IPS-20b (cell line): ENCODE measurements around the gene FRMPD2.

Experiments
- H3K27ac ChIP-seq: one replicate; pipeline ENCODE4 v1.5.1; 2013; ENCODE audit warnings: low read length
- H3K27me3 ChIP-seq: 2 replicates; pipeline ENCODE4 v1.6.1; 2013; ENCODE audit warnings: mild to moderate bottlenecking, low read length, inconsistent platforms; ENCODE audit not compliant: insufficient read depth
- H3K36me3 ChIP-seq: 2 replicates; pipeline ENCODE4 v1.6.1; 2013; ENCODE audit warnings: low read depth, mild to moderate bottlenecking, inconsistent platforms, low read length, moderate library complexity; ENCODE audit not compliant: insufficient read depth
- H3K4me1 ChIP-seq: 2 replicates; pipeline ENCODE4 v1.6.1; 2013; ENCODE audit warnings: mild to moderate bottlenecking, control low read depth, inconsistent platforms, low read length, moderate library complexity; ENCODE audit not compliant: insufficient read depth
- H3K4me3 ChIP-seq: 2 replicates; pipeline ENCODE4 v1.5.1; 2013; ENCODE audit warnings: mild to moderate bottlenecking, low read length, inconsistent platforms
- H3K9ac ChIP-seq: 2 replicates; pipeline ENCODE4 v1.6.1; 2013; ENCODE audit warnings: low read depth, mild to moderate bottlenecking, inconsistent platforms, low read length, moderate library complexity
- H3K9me3 ChIP-seq: 2 replicates; pipeline ENCODE4 v1.6.1; 2013; ENCODE audit warnings: mild to moderate bottlenecking, low read depth, low read length, inconsistent platforms; ENCODE audit not compliant: insufficient read depth

FRMPD2 gene

GRCh38 chr10:48302515-48303476, 28.3 kb upstream of the FRMPD2 start:
- Histone ChIP-seq H3K9me3 (no peaks in the 10 kb centered on the region), H3K4me3 (no peak overlapping the region), H3K27me3 (peaks cover 17% of the 10 kb centered on the region), H3K36me3 (no peaks in the 10 kb centered on the region), H3K27ac (no peak overlapping the region), H3K4me1 (0 out of 2 replicates have a peak, but pooled peaks cover 3% of the 10 kb centered on the region), H3K9ac (no peak overlapping the region)

DNA sequence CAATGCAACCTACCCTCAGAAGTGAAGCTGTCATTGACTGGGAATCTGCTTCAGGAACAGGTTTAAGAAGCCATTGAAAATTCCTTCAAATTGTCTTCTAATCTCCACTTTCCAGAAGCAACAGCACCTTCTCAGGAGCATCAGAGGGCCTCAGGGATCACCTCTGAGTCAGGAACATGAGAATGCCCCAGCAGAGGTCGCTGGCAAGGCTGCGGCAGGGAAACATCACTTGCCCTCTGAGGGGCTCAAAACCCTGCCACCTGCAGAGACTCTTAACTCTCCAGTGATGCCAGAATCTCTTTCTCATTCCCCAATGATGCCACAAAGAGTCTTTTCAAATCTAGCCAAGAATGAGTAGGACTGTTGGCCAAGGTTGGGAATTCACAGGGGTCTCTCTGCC, 26.1 kb upstream of the FRMPD2 start:
- Histone ChIP-seq H3K36me3 (no peaks in the 10 kb centered on the region), H3K9ac (no peak overlapping the region), H3K9me3 (no peaks in the 10 kb centered on the region), H3K4me1 (no peaks in the 10 kb centered on the region), H3K27ac (no peak overlapping the region), H3K27me3 (peaks cover 14% of the 10 kb centered on the region), H3K4me3 (no peak overlapping the region)

DNA sequence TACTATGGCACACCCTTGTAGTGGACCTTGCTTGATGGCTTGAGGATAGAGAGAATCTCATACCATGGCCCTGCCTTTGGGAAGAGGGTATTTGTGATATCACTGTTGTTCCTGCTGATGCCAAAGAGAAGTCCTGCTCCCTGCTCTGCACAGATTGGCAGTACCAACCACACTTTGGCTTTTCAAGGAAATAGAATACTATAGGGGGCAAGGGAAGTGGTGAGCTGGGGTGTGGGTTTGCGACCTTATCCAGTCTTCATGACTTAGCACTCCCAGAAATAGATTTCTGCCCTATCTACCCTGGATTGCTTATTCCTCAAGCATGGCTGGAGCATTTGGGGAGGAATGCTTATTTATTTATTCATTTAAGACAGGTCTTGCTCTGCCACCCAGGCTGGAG, 25.2 kb upstream of the FRMPD2 start:
- Histone ChIP-seq H3K27me3 (peaks cover 5% of the 10 kb centered on the region), H3K9me3 (no peaks in the 10 kb centered on the region), H3K9ac (no peak overlapping the region), H3K27ac (no peak overlapping the region), H3K4me3 (no peak overlapping the region), H3K4me1 (no peaks in the 10 kb centered on the region), H3K36me3 (no peaks in the 10 kb centered on the region)

- Histone ChIP-seq H3K4me3 (no peak overlapping the region), H3K27me3 (no peaks in the 10 kb centered on the region), H3K4me1 (no peaks in the 10 kb centered on the region), H3K9ac (no peak overlapping the region), H3K27ac (no peak overlapping the region), H3K36me3 (no peaks in the 10 kb centered on the region), H3K9me3 (no peaks in the 10 kb centered on the region)
Measured at GRCh38 chr10:48299066-48299465, 24.6 kb upstream of the FRMPD2 start.

DNA sequence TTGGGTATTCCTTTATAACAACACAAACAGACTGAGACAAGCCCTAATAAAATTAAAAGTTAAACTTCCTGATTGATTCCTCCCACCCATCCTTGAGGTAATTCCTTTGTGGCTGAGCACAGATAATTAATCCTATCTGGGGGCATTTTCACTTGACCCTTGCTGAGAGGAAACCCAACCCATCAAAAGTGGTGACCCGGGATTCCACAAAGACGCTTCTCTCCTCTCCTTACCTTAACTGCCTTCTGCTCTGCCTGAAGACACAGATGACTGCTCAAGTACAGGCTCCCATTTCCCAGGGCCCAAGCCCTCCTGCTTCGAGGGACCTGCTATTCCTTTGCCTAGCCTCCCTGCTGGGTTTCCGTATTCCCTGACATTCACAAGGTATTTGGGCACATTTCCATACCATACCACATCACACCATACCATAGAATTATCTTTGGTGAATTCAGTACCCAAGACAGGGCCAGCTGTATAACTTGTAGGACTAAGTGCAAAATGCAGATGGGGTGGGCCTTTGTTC, 22.1 kb upstream of the FRMPD2 start:
- Histone ChIP-seq H3K27ac (no peak overlapping the region), H3K4me3 (no peak overlapping the region), H3K4me1 (no peaks in the 10 kb centered on the region), H3K9me3 (no peaks in the 10 kb centered on the region), H3K36me3 (no peaks in the 10 kb centered on the region), H3K27me3 (no peaks in the 10 kb centered on the region), H3K9ac (no peak overlapping the region)

DNA sequence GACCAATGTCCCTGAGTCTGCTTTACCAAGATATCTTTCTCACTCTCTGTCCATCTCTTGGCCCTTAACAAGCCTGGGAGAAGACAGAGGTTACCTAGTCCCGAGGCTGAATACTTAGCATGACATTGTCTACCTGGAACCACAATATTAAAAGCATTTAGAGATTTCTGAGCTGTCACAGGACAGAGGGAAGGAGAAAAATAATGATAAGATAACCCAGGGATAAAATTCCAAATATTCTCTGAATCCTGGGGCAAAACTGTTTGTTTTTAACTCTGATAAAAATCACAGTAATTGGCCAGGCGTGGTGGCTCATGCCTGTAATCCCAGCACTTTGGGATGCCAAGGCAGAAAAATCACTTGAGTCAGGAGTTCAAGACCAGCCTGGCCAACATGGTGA, 19.9 kb upstream of the FRMPD2 start:
- no peaks in the 10 kb centered on the region for H3K9me3 ChIP-seq
- H3K27ac ChIP-seq, result no peak overlapping the region
- H3K4me1 ChIP-seq, result no peaks in the 10 kb centered on the region
- H3K36me3 ChIP-seq, result no peaks in the 10 kb centered on the region
- H3K4me3 ChIP-seq, result no peak overlapping the region
- H3K27me3 ChIP-seq, result no peaks in the 10 kb centered on the region
- no peak overlapping the region for H3K9ac ChIP-seq

GRCh38 chr10:48292616-48293015, 18.1 kb upstream of the FRMPD2 start:
- Histone ChIP-seq H3K27ac (no peak overlapping the region), H3K27me3 (no peaks in the 10 kb centered on the region), H3K4me1 (no peaks in the 10 kb centered on the region), H3K9ac (no peak overlapping the region), H3K4me3 (no peak overlapping the region), H3K36me3 (no peaks in the 10 kb centered on the region), H3K9me3 (no peaks in the 10 kb centered on the region)

DNA sequence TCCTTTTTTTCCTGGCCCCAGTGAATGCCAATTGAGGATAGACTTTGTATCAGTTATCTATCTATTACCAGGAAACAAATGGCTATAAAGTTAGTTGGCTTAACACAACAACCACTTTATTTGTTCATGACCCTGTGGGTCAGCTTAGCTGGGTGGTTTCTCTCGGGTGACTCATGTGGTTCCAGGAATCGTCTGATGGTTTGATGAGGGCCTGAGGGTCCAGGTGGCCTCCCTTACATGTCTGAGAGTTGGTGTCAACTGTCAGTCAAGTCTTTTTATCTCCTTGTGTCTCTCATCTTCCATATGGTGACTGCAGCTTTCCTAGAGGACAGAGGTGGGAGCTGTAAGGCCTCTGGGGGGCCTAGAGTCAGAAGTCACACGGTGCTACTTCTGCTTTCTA, 16.7 kb upstream of the FRMPD2 start:
- Histone ChIP-seq H3K9me3 (no peaks in the 10 kb centered on the region), H3K36me3 (no peaks in the 10 kb centered on the region), H3K27ac (no peak overlapping the region), H3K4me3 (no peak overlapping the region), H3K9ac (no peak overlapping the region), H3K4me1 (no peaks in the 10 kb centered on the region), H3K27me3 (no peaks in the 10 kb centered on the region)

DNA sequence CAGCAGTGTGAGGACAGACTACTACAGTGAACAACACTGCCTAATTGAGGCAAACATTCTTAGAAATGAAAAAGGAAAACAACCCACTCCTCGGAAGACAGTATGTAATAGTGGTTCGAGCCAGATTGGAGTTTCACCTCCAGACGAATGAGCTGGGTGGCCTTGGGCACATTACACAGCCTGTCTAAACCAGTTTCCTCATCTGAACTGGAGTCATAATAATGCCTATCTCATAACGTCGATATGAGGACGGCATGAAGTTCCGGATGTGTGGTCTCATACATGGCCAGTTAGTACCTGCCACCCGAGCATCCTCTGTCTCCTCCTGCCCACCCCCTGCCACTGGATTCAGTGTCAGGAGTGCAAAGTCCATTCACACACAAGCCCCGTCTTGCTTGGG, 15.8 kb upstream of the FRMPD2 start:
- Histone ChIP-seq H3K36me3 (no peaks in the 10 kb centered on the region), H3K27ac (no peak overlapping the region)

DNA sequence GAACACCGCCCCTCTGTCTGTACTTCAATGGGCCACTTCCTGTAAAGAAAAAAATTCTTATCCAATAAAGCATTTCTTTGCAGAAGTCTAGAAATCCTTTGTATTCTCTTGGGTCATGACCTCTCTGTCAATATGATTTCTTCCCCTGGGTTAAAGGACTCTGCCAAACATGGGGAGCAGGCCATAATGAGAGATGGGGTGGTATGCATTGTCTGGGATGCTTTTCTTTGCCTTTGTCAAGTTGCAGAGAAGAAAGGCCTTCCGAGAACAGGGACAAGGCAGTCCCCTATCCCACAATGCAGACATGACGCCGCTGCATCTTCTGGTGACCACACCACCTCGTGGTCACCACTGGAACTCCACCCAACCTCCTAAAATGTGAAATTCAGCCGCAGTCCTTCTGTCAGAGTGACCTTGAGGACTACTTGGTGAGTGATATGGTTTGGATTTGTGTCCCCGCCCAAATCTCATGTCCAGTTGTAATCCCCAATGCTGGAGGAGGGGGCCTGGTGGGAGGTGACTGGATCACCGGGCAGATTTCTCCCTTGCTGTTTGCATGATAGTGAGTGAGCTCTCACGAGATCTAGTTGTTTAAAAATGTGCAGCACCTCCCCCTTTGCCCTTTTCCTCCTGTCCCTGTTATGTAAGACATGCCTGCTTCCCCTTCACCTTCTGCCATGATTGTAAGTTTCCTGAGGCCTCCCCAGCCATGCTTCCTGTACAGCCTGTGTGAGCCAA, 15.2 kb upstream of the FRMPD2 start:
- Histone ChIP-seq H3K4me1 (no peaks in the 10 kb centered on the region), H3K9me3 (no peaks in the 10 kb centered on the region), H3K36me3 (no peaks in the 10 kb centered on the region), H3K27ac (no peak overlapping the region), H3K9ac (no peak overlapping the region), H3K27me3 (no peaks in the 10 kb centered on the region), H3K4me3 (no peak overlapping the region)

More for the DNA sequence above, 15.8 kb upstream of the FRMPD2 start:
- no peak overlapping the region for H3K9ac ChIP-seq
- H3K4me1 ChIP-seq, result no peaks in the 10 kb centered on the region
- H3K27me3 ChIP-seq, result no peaks in the 10 kb centered on the region
- no peak overlapping the region for H3K4me3 ChIP-seq
- H3K9me3 ChIP-seq, result no peaks in the 10 kb centered on the region

DNA sequence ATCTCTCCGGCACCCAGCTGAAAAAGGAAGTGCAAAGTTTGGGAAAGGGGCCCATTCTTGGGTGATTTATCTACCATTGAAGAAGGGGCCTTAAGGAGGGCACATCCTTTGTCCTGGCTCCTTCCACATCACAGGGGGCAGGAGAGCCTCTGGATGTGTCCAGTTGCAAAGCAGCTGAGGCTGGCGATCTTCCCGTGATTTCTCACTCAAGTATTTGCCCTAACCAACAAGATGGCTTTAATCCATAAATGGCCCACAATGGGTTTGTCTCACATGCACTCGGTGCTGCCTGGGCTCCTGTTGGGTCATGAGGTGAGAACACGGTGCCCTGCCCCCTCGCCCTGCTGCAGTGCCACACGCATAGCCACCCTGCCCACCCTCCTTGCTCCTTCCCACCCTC, 14.2 kb upstream of the FRMPD2 start:
- H3K4me3 ChIP-seq, result no peak overlapping the region
- no peak overlapping the region for H3K27ac ChIP-seq
- no peaks in the 10 kb centered on the region for H3K4me1 ChIP-seq
- no peaks in the 10 kb centered on the region for H3K27me3 ChIP-seq
- H3K36me3 ChIP-seq, result no peaks in the 10 kb centered on the region
- H3K9ac ChIP-seq, result no peak overlapping the region
- peaks cover 8% of the 10 kb centered on the region for H3K9me3 ChIP-seq
